Keratinocyte (primary cell): ENCODE results near the gene ELP4. TPM values are rescaled to one million over a fixed set of nuclear protein-coding genes. Genes with fewer than 3 reads are reported as not detected.

Experiments used
- DNase-seq: peaks from one replicate; pipeline ENCODE4 v3.0.0-alpha.2; 2011; ENCODE audit warnings: low read depth, missing footprints, low spot score
- FAIRE-seq: peaks from 2 replicates; lab custom pipeline; 2011; peaks lifted over from hg19 to GRCh38; lab: Jason Lieb, UNC
- H2AFZ ChIP-seq: 2 replicates; pipeline ENCODE4 v1.6.0; 2012; ENCODE audit warnings: low read length, control low read depth, inconsistent platforms; ENCODE audit not compliant: control insufficient read depth
- H3K27ac ChIP-seq: 2 replicates; pipeline ENCODE4 v1.5.1; 2011; ENCODE audit warnings: low read length; ENCODE audit not compliant: control insufficient read depth, insufficient read depth
- H3K27me3 ChIP-seq: 3 replicates; pipeline ENCODE4 v1.6.0; 2011; ENCODE audit warnings: low read length; ENCODE audit not compliant: control insufficient read depth, insufficient read depth; ENCODE audit errors: extremely low read depth
- H3K36me3 ChIP-seq, 2 experiments: 2 replicates in 1 of 2; 3 replicates in 1 of 2; pipeline ENCODE4 v1.5.1; 2011; ENCODE audit warnings: low read length in 2 of 2, mild to moderate bottlenecking in 1 of 2; ENCODE audit not compliant: control insufficient read depth in 2 of 2, insufficient read depth in 2 of 2; ENCODE audit errors: extremely low read depth in 1 of 2
- H3K4me1 ChIP-seq: 3 replicates; pipeline ENCODE4 v1.5.1; 2011; ENCODE audit warnings: low read length; ENCODE audit not compliant: control insufficient read depth, insufficient read depth; ENCODE audit errors: extremely low read depth
- H3K4me2 ChIP-seq: 3 replicates; pipeline ENCODE4 v1.6.0; 2011; ENCODE audit warnings: low read depth, low read length; ENCODE audit not compliant: control insufficient read depth, insufficient read depth; ENCODE audit errors: extremely low read depth
- H3K4me3 ChIP-seq, 3 experiments: fragments of 200-600 bp in 1 of 3; sonication (generic) in 1 of 3; 2 replicates in 2 of 3; 3 replicates in 1 of 3; pipeline ENCODE4 v1.5.1; 2011 to 2016; ENCODE audit warnings: low read length in 3 of 3, mild to moderate bottlenecking in 3 of 3, control low read depth in 2 of 3, inconsistent platforms in 1 of 3, low read depth in 1 of 3, mixed read lengths in 1 of 3, mixed run types in 1 of 3, moderate library complexity in 1 of 3; ENCODE audit not compliant: control insufficient read depth in 2 of 3, insufficient read depth in 2 of 3; ENCODE audit errors: extremely low read depth in 1 of 3
- H3K79me2 ChIP-seq: 2 replicates; pipeline ENCODE4 v1.6.0; 2012; ENCODE audit warnings: low read length; ENCODE audit not compliant: control insufficient read depth, insufficient read depth
- H3K9ac ChIP-seq: 3 replicates; pipeline ENCODE4 v1.6.0; 2011; ENCODE audit warnings: low read length; ENCODE audit not compliant: control insufficient read depth, insufficient read depth; ENCODE audit errors: extremely low read depth
- H3K9me1 ChIP-seq: 3 replicates; pipeline ENCODE4 v1.6.0; 2011; ENCODE audit warnings: low read length; ENCODE audit not compliant: control insufficient read depth, insufficient read depth; ENCODE audit errors: extremely low read depth
- H3K9me3 ChIP-seq: 2 replicates; pipeline ENCODE4 v1.5.1; 2012; ENCODE audit warnings: low read depth, low read length; ENCODE audit not compliant: control insufficient read depth
- H4K20me1 ChIP-seq: 3 replicates; pipeline ENCODE4 v1.6.0; 2011; ENCODE audit warnings: low read length; ENCODE audit not compliant: control insufficient read depth, insufficient read depth; ENCODE audit errors: extremely low read depth
- CTCF ChIP-seq, 3 experiments: IDR thresholded peaks in 1 of 3; conservative IDR thresholded peaks in 1 of 3; optimal IDR thresholded peaks in 1 of 3; 2 replicates in 2 of 3; 3 replicates in 1 of 3; pipeline versions ENCODE3 to v1.5.1; 2011; ENCODE audit warnings: low read length in 3 of 3, mild to moderate bottlenecking in 3 of 3, moderate library complexity in 2 of 3, control low read depth in 1 of 3, inconsistent platforms in 1 of 3; ENCODE audit not compliant: insufficient read depth in 2 of 3; ENCODE audit errors: extremely low read depth in 1 of 3
- EZH2 ChIP-seq: IDR thresholded peaks from one replicate; pipeline ENCODE4 v1.6.1; 2012; ENCODE audit warnings: inconsistent platforms, mild to moderate bottlenecking, low read length, moderate library complexity
- dilution Hi-C: fragments of 300-500 bp; cut with MboI; formaldehyde crosslinking; loops from one replicate; pipeline ENCODE4 v1.7.0; 2020; ENCODE audit warnings: low sequenced_read_pairs; ENCODE audit not compliant: extremely low pct_ligation_motif_present
- polyA plus RNA-seq, 5 experiments: library from polyadenylated mRNA; depleted of rRNA in 3 of 5; stranded (reverse) in 3 of 5; stranded (forward) in 1 of 5; unstranded in 1 of 5; fragments of >200 nt; gene quantifications; 1 replicate in 1 of 5; 2 replicates in 3 of 5; 3 replicates in 1 of 5; pipeline versions ENCODE4 v1.2.1 to v1.2.3, GENCODE V29; 2011 to 2012; ENCODE audit warnings: missing spikeins in 2 of 5, low read depth in 1 of 5, low replicate concordance in 1 of 5

Gene ELP4
- polyA plus RNA-seq, 1 donor (not counting 4 experiments of a cell fraction or from before 2014, with no cell fraction given) = 29.6 TPM

- Histone ChIP-seq H3K4me3 (no peak overlapping the region), H3K79me2 (no peaks in the 10 kb centered on the region), H3K4me1 (no peaks in the 10 kb centered on the region), H3K36me3 (no peaks in the 10 kb centered on the region), H3K27me3 (no peaks in the 10 kb centered on the region), H3K9me3 (no peaks in the 10 kb centered on the region), H4K20me1 (no peaks in the 10 kb centered on the region), H3K27ac (no peak overlapping the region), H3K9ac (no peak overlapping the region), H2AFZ (no peak overlapping the region), H3K9me1 (no peaks in the 10 kb centered on the region), H3K4me2 (no peak overlapping the region)
- dilution Hi-C loops = no loop called here
- FAIRE-seq (no peak), DNase-seq (no peak)
- TF ChIP-seq CTCF (optimal IDR thresholded peaks at IDR 0.05 in 1 of 3, IDR thresholded peaks at IDR 0.05 in 1 of 3, conservative IDR thresholded peaks at IDR 0.05 in 1 of 3; ENCODE audit: extremely low read depth in 1 of 3, insufficient read depth in 2 of 3, low read length in 3 of 3) = no peak
- TF ChIP-seq EZH2 = no peak
Observed at GRCh38 chr11:31687256-31687655, 177.7 kb downstream of the ELP4 start.

DNA sequence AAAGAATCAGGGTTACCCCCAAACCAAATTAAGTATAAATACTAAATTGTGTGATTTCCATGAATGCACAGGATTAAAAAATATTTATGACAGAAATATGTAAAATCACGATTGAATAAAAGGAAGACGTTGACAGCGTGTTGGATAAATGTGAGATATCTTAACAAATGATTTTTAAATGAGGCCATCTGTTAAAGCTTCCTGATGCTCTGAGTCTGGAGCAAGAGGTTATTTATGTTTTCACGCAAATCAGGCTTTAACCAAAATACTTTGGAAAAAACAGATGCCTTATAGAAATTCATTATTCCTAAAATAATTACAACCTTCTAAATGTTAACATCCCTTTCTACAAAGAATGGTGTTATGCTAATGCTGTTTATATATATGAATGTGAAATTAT lies 178.3 kb downstream of the ELP4 start:
- no peaks in the 10 kb centered on the region for H3K36me3 ChIP-seq
- H3K9me1 ChIP-seq = no peaks in the 10 kb centered on the region
- no peak overlapping the region for H3K4me2 ChIP-seq
- no peaks in the 10 kb centered on the region for H3K27me3 ChIP-seq
- H2AFZ ChIP-seq = no peak overlapping the region
- no peaks in the 10 kb centered on the region for H3K79me2 ChIP-seq
- H3K9me3 ChIP-seq = no peaks in the 10 kb centered on the region
- H3K4me3 ChIP-seq = no peak overlapping the region
- dilution Hi-C loops = no loop called here
- no peak overlapping the region for H3K27ac ChIP-seq
- DNase-seq (no peak), FAIRE-seq (no peak)
- no peaks in the 10 kb centered on the region for H3K4me1 ChIP-seq
- TF ChIP-seq EZH2 (no peak), CTCF (optimal IDR thresholded peaks at IDR 0.05 in 1 of 3, IDR thresholded peaks at IDR 0.05 in 1 of 3, conservative IDR thresholded peaks at IDR 0.05 in 1 of 3; ENCODE audit: extremely low read depth in 1 of 3, insufficient read depth in 2 of 3, low read length in 3 of 3) (no peak)
- no peaks in the 10 kb centered on the region for H4K20me1 ChIP-seq
- no peak overlapping the region for H3K9ac ChIP-seq
